T47D (cell line): Measurements from ENCODE around the gene F9.
"Not testable (repeated sequence)": the region's sequence is repeated elsewhere in the genome, so short reads cannot be mapped to it uniquely, and the experiment has no call there.

ENCODE experiments used
- DNase-seq, 2 experiments: peaks; one replicate each; pipeline versions ENCODE4 v3.0.0 to v3.0.0-alpha.2; 2011 to 2012; ENCODE audit warnings: low read depth in 1 of 2, low spot score in 1 of 2
- JUND ChIP-seq: IDR thresholded peaks from 2 replicates; pipeline ENCODE4 v1.6.1; 2012; ENCODE audit warnings: low read depth
- in situ Hi-C: cut with HindIII; loops from 2 replicates; pipeline ENCODE4 v1.10.0; 2016; ENCODE audit warnings: low sequenced_read_pairs, low pct_unique_long_range_greater_than_20kb

Gene F9

DNA sequence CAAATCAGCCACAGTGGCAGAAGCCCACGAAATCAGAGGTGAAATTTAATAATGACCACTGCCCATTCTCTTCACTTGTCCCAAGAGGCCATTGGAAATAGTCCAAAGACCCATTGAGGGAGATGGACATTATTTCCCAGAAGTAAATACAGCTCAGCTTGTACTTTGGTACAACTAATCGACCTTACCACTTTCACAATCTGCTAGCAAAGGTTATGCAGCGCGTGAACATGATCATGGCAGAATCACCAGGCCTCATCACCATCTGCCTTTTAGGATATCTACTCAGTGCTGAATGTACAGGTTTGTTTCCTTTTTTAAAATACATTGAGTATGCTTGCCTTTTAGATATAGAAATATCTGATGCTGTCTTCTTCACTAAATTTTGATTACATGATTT is at the start of gene F9:
TSS of gene F9 (plus strand) at position 190 of the 400 bp plus-strand sequence. CDS start at position 216, 26 bp downstream.
- in situ Hi-C loops = no loop called here
- TF ChIP-seq JUND = no peak
- no peak for DNase-seq

DNA sequence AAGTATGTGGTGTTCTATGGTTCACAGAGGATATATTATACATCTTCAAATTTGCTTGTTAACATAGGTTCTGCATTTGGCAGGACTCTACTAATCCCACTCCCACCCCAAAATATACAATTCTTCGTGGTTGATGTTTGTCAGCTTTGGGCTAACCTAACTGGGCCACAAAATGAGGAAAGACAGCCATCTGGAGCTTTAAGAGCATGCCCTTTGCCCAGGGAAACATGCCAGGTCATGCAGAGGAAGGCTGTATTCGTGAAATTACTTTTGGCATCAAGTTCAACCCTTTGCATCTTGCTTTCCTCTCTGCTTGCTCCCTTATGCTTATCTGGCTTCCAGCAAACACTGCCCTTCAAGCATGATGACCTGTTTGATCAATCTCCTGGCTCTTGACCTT is 46.8 kb upstream of the F9 start:
- in situ Hi-C loops = no loop called here
- TF ChIP-seq JUND = no peak
- no peak for DNase-seq

DNA sequence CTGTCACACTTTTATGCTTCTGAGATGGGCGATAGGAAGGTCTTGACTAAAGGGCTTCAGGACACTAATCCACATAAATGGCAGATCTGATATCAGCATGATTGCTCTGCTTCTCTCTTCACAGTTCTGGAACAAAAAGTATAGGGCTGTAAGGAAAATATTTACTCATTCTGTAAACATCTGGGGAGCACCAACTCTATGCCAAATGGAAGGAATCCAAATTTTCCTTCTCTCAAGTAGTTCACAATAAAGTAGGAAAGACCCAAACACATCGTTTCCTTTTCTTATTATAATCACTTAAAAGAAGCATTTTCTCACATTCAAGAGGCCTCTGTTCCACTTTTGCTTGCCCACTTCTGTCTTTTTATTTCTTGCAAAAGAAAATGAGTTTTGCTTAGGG is 45.9 kb upstream of the F9 start:
- TF ChIP-seq JUND = no peak
- in situ Hi-C loops = no loop called here
- no peak for DNase-seq

DNA sequence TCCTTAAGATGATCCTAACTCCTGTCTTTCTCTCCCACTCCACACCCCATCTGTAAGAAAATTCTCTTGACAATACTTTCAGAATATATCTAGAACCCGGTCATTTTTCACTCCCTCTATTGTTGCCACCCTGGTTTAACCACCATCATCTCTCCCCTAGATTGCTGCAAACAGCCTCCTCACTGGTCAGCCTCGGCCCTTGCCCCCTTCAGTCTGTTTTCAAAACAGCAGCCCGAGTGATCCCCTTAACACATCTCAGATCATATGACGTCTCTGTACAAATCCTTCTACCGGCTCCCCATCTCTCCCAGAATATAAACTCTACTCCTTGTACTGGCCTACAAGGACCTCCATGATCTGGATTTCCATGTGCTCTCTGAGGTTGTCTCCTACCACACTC is 35.2 kb upstream of the F9 start:
- DNase-seq = no peak
- in situ Hi-C loops = no loop called here
- no peak for TF ChIP-seq JUND

DNA sequence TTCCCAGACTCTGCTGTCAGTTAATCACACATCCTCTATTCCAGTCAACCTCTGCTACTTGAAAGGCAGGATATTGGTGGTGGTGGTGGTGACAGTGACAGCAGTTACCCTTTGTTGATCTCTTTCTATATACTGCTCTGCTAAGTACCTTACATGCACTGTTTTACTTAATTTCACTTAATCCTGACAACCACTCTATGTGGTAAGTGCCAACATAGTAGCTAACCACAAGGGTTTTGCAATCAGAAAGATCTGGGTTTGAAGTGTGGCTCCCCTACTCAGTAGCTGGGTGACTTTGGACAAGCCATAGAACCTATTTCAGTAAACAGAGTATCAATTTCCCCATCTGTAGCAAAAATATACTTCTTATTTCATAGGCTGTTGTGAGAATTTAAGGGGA is 24.2 kb upstream of the F9 start:
- no peak for TF ChIP-seq JUND
- in situ Hi-C loops = no loop called here
- DNase-seq = no peak

DNA sequence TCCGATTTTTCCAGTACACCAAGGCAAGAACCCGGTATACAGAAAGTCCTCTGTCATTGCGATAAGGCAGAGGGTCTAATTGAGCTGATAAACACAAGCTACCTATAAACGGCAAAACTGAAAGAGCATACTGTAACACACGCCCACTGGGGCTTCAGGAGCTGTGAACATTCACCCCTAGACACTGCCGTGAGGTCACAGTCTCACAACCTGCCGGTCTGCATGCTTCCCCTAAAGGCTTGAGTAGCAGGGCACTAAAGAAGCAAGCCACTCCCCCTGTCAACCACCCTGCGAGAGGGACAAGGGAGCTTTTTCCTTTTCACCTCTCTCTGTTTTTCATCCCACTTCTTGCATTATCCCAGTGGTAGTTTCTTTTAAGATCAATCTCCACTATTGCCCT is 22.4 kb upstream of the F9 start:
- in situ Hi-C loops = no loop called here
- DNase-seq = no peak
- TF ChIP-seq JUND = no peak

DNA sequence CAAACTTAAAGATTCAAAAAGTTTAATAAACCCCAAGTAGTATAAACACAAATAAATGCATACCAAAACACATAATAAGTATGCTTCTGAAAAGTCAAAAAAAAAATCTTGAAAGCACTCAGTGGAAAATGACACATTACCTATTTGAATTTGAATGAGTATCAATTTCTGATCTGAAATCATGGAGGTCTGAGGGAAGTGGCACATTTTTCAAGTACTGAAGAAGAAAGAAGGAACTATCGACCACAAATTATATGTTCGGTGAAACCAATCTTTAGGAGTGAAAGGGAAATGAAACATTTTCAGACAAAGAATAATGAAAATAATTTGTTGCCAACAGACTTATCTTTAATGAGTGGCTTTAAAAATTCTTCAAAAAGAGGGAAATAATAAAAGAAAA is 12.1 kb upstream of the F9 start:
- DNase-seq = no peak
- no peak for TF ChIP-seq JUND
- in situ Hi-C loops = no loop called here

DNA sequence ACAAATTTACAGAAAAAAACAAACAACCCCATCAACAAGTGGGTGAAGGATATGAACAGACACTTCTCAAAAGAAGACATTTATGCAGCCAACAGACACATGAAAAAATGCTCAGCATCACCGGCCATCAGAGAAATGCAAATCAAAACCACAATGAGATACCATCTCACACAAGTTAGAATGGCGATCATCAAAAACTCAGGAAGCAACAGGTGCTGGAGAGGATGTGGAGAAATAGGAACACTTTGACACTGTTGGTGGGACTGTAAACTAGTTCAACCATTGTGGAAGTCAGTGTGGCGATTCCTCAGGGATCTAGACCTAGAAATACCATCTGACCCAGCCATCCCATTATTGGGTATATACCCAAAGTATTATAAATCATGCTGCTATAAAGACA is 1.7 kb upstream of the F9 start:
- DNase-seq, in situ Hi-C loops: not testable (repeated sequence)

DNA sequence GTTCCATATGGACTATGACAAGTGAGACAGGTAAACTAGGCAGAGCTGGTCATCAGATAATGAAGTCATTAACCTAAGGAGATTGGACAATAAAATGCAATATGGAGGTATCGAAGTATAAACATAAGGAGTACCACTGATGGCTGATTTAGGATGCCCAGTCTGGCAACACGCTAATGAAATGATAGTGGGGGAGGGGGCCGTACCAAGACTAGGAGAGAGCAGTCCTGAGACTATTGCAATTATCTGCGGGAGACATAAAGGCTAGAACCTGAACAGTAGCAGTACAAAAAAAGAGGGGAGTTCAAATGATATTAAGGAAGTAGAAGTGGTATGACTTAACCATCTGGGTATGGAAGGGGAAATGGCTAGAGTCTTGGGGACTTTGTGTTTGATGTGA is 2.3 kb downstream of the F9 start:
- DNase-seq = no peak
- TF ChIP-seq JUND = no peak
- in situ Hi-C loops = no loop called here

DNA sequence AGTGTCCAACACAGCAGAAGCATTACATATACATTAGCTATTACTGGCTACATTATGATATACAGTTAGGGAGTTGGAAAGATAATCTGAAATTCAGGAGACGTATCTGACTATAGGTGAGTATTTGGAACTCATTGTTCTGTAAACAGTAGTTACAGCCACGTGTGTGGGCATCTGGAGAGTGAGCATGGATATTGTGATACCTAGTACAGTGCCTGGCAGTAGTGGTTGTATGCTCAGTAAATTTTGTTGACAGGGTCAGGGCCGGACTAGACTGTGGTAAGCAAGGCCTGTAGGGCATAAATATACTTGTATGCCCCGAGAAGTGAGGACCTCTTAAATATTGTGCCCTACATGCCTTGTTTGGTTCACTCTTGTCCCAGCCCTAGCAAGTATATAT is 2.9 kb downstream of the F9 start:
- in situ Hi-C loops = no loop called here
- no peak for DNase-seq
- TF ChIP-seq JUND = no peak

DNA sequence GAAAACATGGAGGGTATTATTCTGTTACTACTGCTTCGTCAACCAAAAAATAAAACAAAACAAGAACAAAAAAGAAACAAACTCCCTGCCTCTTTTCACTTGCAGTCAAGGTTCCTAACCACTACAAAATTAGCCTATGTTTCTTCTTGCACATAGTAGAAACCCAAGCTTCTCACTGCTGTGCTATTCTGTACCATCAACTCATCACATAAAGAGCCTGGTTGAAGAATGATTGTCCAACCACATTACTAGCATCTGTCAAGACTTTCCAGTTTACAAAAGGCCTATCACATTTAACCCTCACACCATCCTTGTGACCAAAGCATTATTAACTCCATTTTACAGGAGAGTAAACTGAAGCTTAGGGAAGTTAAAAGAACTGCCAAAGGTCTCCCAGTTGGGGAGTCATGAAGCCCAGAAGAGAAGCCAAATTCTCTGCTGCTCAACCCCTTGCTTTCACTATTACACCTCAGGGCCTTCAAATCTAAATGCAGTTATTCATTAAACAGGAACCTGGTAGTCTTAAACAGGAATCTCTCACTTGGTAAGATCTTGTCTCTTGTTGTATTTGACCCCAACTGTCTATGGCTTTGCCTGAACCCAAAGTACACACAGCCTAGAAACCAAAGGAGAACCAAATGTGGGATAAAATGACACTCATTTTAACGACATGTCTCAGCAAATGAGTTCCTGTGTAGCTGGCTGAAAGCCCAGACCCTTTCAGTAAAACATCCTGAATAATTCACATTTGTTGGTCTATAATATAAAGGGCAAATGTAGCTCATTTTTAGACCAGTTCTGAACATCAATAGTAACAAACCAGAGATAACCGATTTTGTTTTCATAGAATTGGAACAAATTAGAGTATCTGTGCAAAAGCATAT is 8.6 kb downstream of the F9 start:
- in situ Hi-C loops = no loop called here
- no peak for TF ChIP-seq JUND
- no peak for DNase-seq

DNA sequence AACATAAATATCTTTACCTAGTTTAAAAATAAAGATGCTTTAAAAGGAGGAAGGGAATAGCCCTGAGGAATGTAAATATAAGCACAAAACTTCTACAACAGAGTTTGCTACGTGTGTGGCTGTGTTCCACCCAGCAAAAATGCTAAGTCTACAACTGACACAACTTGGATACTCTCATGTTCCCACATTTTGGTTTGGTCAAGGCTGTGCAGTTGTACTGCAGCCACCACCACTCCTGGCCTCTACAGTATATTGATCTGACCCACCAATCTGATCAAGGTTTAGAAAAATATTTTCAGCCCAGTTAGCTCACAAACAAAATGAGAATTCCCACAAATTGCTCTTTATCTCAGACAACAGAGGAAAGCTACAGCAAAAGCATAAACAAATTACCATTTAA is 12.1 kb downstream of the F9 start:
- no peak for DNase-seq
- in situ Hi-C loops = no loop called here
- TF ChIP-seq JUND = no peak

DNA sequence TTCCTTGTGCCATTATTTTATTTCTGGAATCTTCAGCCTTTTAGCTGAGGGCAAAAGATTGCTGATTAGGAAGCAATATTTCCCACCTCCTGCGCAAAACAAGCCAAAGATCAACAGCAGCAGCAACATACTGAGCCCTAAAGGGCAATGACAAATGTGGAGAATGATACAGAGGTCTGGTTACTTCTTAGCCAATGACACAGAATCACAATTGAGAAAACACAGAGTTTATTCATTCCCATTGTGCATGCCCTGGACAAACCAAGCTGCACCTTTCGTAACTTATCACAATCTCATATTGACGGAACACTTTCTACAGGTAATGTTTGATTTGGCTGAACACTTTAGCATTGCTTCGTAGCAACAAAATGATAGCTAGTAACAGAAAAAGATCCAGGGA is 13.4 kb downstream of the F9 start:
- in situ Hi-C loops = no loop called here
- DNase-seq = no peak
- TF ChIP-seq JUND = no peak

DNA sequence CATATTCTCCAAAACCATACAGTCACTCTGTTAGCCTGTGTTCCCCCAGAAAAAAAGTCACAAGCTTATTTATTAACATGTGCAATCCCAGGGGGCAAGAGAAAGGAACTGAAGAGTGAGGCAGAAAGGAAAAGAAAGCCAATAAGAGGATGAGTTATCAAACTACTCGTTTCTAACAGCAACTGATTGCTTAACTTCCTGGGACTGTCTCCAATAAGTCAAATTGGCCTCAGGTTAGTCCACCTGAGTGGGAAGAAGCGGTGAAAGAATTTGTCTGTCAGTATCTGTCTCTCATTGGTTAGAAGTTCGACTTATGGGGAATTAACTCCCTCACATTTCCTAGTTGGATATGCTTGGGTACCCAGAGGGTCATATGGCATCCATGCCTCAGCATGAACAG is 14.1 kb downstream of the F9 start:
- DNase-seq = no peak
- no peak for TF ChIP-seq JUND
- in situ Hi-C loops = no loop called here

DNA sequence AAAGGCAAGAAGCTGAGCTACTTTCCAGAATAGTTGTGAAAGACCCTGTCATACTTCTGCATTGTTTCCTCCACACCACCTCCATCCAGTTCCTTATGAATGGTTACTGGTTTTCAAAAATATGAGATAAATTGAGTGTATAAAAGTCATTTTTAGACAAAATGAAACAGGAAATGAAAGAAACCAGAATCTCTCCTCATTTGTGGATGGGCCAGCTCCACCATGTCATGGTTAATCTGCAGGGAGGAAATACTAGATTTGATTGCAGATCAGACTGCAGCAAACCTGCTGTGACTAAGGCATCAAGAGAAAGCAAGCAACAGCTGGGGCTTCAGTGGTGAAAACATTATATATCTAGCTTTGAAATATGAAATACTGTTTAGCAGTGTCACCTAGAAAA is 23.8 kb downstream of the F9 start:
- no peak for DNase-seq
- TF ChIP-seq JUND = no peak
- in situ Hi-C loops = no loop called here
